H1 (cell line): ENCODE measurements around the gene PHLPP2. TPM values are rescaled to one million over a fixed set of nuclear protein-coding genes. Genes with fewer than 3 reads are reported as not detected.

Experiments used
- CHD7 ChIP-seq: fragments of 300-600 bp; sonication (generic); IDR thresholded peaks from 2 replicates; pipeline ENCODE4 v1.7.1; 2012; ENCODE audit warnings: low read length, moderate library complexity, mild to moderate bottlenecking, inconsistent platforms; ENCODE audit not compliant: insufficient replicate concordance
- GTF2F1 ChIP-seq: IDR thresholded peaks from 2 replicates; pipeline ENCODE4 v1.6.1; 2012; ENCODE audit warnings: low read depth, low read length, improper control_type of control experiment, borderline replicate concordance
- PHF8 ChIP-seq: fragments of 200-600 bp; sonication (generic); conservative IDR thresholded peaks from 2 replicates; pipeline ENCODE4 v1.7.1; 2012; ENCODE audit warnings: low read depth, mild to moderate bottlenecking, inconsistent platforms, low read length, moderate library complexity
- POU5F1 ChIP-seq: IDR thresholded peaks from 2 replicates; pipeline ENCODE4 v1.6.1; 2011; ENCODE audit warnings: low read depth, mild to moderate bottlenecking, low read length, moderate library complexity
- SIN3A ChIP-seq, 2 experiments: IDR thresholded peaks in 1 of 2; conservative IDR thresholded peaks in 1 of 2; 2 replicates each; pipeline ENCODE4 v1.6.1; 2011 to 2012; ENCODE audit warnings: low read length in 2 of 2, improper control_type of control experiment in 1 of 2, low read depth in 1 of 2, mild to moderate bottlenecking in 1 of 2
- SIRT6 ChIP-seq: IDR thresholded peaks from one replicate; pipeline ENCODE4 v1.7.1; 2012; ENCODE audit warnings: low read length, inconsistent platforms
- SUZ12 ChIP-seq: fragments of 200-600 bp; sonication (generic); IDR thresholded peaks from 2 replicates; pipeline ENCODE4 v1.6.1; 2012; ENCODE audit warnings: mild to moderate bottlenecking, inconsistent platforms, low read length, moderate library complexity, mixed read lengths
- polyA plus RNA-seq, 7 experiments: library from polyadenylated mRNA; depleted of rRNA in 3 of 7; stranded (reverse) in 5 of 7; unstranded in 2 of 7; fragments of >200 nt in 5 of 7; fragments of 200-250 nt in 2 of 7; gene quantifications; 1 replicate in 5 of 7; 2 replicates in 1 of 7; 4 replicates in 1 of 7; pipeline versions ENCODE4 v1.2.1 to v1.2.3, GENCODE V29; 2011 to 2013; ENCODE audit warnings: missing spikeins in 2 of 7, mixed read lengths in 2 of 7
- total RNA-seq: library from RNA; stranded (reverse); fragmentation: NEBNext Ultra II Directional; extraction: Animal tissue kit (Norgen Biotek cat#: 25700); gene quantifications from 2 replicates; pipeline ENCODE4 v1.2.1, GENCODE V29; 2021

PHLPP2 gene
- total and polyA plus RNA-seq, 2 of the 8 experiments (the other 6 are each of a cell fraction or from before 2014, with no cell fraction given) = 7.3 to 12.9 TPM

DNA sequence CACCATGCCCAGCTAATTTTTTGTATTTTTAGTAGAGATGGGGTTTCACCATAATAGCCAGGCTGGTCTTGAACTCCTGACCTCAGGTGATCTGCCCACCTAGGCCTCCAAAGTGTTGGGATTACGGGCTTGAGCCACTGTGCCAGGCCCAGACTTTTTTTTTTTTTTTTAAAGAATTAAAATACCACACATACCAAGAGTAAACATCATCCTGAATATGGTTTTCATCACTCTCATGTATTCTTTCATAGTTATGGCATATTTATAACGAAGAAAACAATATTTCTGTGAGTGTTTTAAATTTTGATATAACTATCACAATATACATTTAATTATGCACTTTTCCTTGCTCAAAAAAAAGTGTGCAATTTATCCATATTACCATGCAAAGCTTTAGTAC lies 50.3 kb downstream of the PHLPP2 start (continued):
- no peak for TF ChIP-seq POU5F1
- TF ChIP-seq PHF8 = no peak
- no peak for TF ChIP-seq SIRT6
- TF ChIP-seq CHD7 = no peak
- TF ChIP-seq GTF2F1 = no peak
- no peak for TF ChIP-seq SIN3A (conservative IDR thresholded peaks at IDR 0.05 in 1 of 2, IDR thresholded peaks at IDR 0.05 in 1 of 2; ENCODE audit: low read depth in 1 of 2, low read length in 2 of 2)
- TF ChIP-seq SUZ12 = no peak
